BLaER1 (cell line): Measurements from ENCODE around the gene FOSB.
A peak's percentile ranks its signal among the peaks of the same experiment; 100 is the strongest.
"Not testable (repeated sequence)": the region's sequence is repeated elsewhere in the genome, so short reads cannot be mapped to it uniquely, and the experiment has no call there.

Experiments used
- H3K27ac ChIP-seq: shearing (Covaris generic); formaldehyde crosslinking; 2 replicates; pipeline ENCODE4 v1.8.1; 2022
- H3K27me3 ChIP-seq: shearing (Covaris generic); formaldehyde crosslinking; 2 replicates; pipeline ENCODE4 v1.8.1; 2022
- H3K36me3 ChIP-seq: shearing (Covaris generic); formaldehyde crosslinking; 2 replicates; pipeline ENCODE4 v1.8.1; 2022
- H3K4me1 ChIP-seq: shearing (Covaris generic); formaldehyde crosslinking; 2 replicates; pipeline ENCODE4 v1.8.1; 2022
- H3K4me2 ChIP-seq: shearing (Covaris generic); formaldehyde crosslinking; 2 replicates; pipeline ENCODE4 v1.8.1; 2022
- H3K4me3 ChIP-seq: shearing (Covaris generic); formaldehyde crosslinking; 2 replicates; pipeline ENCODE4 v1.8.1; 2022
- H3K9ac ChIP-seq: shearing (Covaris generic); formaldehyde crosslinking; 2 replicates; pipeline ENCODE4 v1.8.1; 2022
- H3K9me3 ChIP-seq: shearing (Covaris generic); formaldehyde crosslinking; 2 replicates; pipeline ENCODE4 v1.8.1; 2022
- H4K20me1 ChIP-seq: shearing (Covaris generic); formaldehyde crosslinking; 2 replicates; pipeline ENCODE4 v1.8.1; 2022
- Cebpa-rat ChIP-seq: shearing (Covaris generic); IDR thresholded peaks from 2 replicates; pipeline ENCODE4 v1.8.1; 2022

FOSB gene

GRCh38 chr19:45508861-45509691, 41.3 kb downstream of the FOSB start:
- Histone ChIP-seq H3K27ac (peak overlapping the region; percentile 27; the same call in 1 of the 2 replicates), H3K4me3 (peak overlapping the region; percentile 96), H3K36me3 (no peaks in the 10 kb centered on the region), H3K9ac (peak overlapping the region; percentile 88), H3K4me1 (peaks cover 63% of the 10 kb centered on the region), H3K27me3 (no peaks in the 10 kb centered on the region), H3K9me3 (no peaks in the 10 kb centered on the region), H4K20me1 (peaks cover 63% of the 10 kb centered on the region), H3K4me2 (peak overlapping the region; percentile 100)
- TF ChIP-seq Cebpa-rat, result no peak

GRCh38 chr19:45509692-45510015, 41.9 kb downstream of the FOSB start:
- no peak for TF ChIP-seq Cebpa-rat
- Histone ChIP-seq H4K20me1 (peaks cover 69% of the 10 kb centered on the region), H3K27me3 (no peaks in the 10 kb centered on the region), H3K27ac (no peak overlapping the region), H3K9ac (no peak overlapping the region), H3K4me3 (peak overlapping the region; percentile 96; the same call in 1 of the 2 replicates), H3K9me3 (no peaks in the 10 kb centered on the region), H3K4me2 (peak overlapping the region; percentile 100), H3K36me3 (no peaks in the 10 kb centered on the region), H3K4me1 (peaks cover 69% of the 10 kb centered on the region)

- H3K27ac ChIP-seq, H3K27me3 ChIP-seq, H3K9ac ChIP-seq, H3K4me3 ChIP-seq, H3K9me3 ChIP-seq, H3K36me3 ChIP-seq: not testable (repeated sequence)
- Histone ChIP-seq H3K4me2 (peak overlapping the region; percentile 100; the same call in 1 of the 2 replicates), H3K4me1 (peaks cover 76% of the 10 kb centered on the region), H4K20me1 (peaks cover 76% of the 10 kb centered on the region)
Measured at GRCh38 chr19:45510352-45510751, 42.6 kb downstream of the FOSB start.

- TF ChIP-seq Cebpa-rat, result no peak
- no peak overlapping the region for H3K4me3 ChIP-seq
- no peak overlapping the region for H3K9ac ChIP-seq
- peaks cover 76% of the 10 kb centered on the region for H3K4me1 ChIP-seq
- H3K9me3 ChIP-seq, result no peaks in the 10 kb centered on the region
- H3K27me3 ChIP-seq, result no peaks in the 10 kb centered on the region
- H4K20me1 ChIP-seq, result peaks cover 83% of the 10 kb centered on the region
- peak overlapping the region; percentile 59; the same call in 1 of the 2 replicates for H3K4me2 ChIP-seq
- no peaks in the 10 kb centered on the region for H3K36me3 ChIP-seq
- no peak overlapping the region for H3K27ac ChIP-seq
Measured at GRCh38 chr19:45511074-45511473, 43.3 kb downstream of the FOSB start.

GRCh38 chr19:45512881-45513483, 45.2 kb downstream of the FOSB start:
- Histone ChIP-seq H3K4me2 (peak overlapping the region; percentile 59), H4K20me1 (peaks cover 96% of the 10 kb centered on the region), H3K4me1 (peaks cover 89% of the 10 kb centered on the region)

GRCh38 chr19:45514376-45515051, 46.7 kb downstream of the FOSB start:
- Histone ChIP-seq H3K4me3 (no peak overlapping the region), H3K36me3 (peaks cover 21% of the 10 kb centered on the region), H3K9ac (no peak overlapping the region; the same call in 1 of the 2 replicates)

More at GRCh38 chr19:45512881-45513483, 45.2 kb downstream of the FOSB start:
- Histone ChIP-seq H3K9ac (no peak overlapping the region), H3K9me3 (no peaks in the 10 kb centered on the region), H3K27ac (no peak overlapping the region), H3K4me3 (no peak overlapping the region), H3K36me3 (peaks cover 5% of the 10 kb centered on the region), H3K27me3 (no peaks in the 10 kb centered on the region)
- no peak for TF ChIP-seq Cebpa-rat

GRCh38 chr19:45515081-45515624, 47.4 kb downstream of the FOSB start:
- Histone ChIP-seq H3K4me3 (no peak overlapping the region), H3K4me2 (peak overlapping the region; percentile 59), H3K27ac (peak overlapping the region; percentile 51; the same call in 1 of the 2 replicates), H4K20me1 (peaks cover 90% of the 10 kb centered on the region), H3K9ac (no peak overlapping the region), H3K4me1 (peaks cover 72% of the 10 kb centered on the region), H3K36me3 (peaks cover 26% of the 10 kb centered on the region), H3K27me3 (no peaks in the 10 kb centered on the region), H3K9me3 (no peaks in the 10 kb centered on the region)
- no peak for TF ChIP-seq Cebpa-rat

More at GRCh38 chr19:45514376-45515051, 46.7 kb downstream of the FOSB start:
- Histone ChIP-seq H3K27ac (peak overlapping the region; percentile 31; the same call in 1 of the 2 replicates), H4K20me1 (peaks cover 94% of the 10 kb centered on the region), H3K4me1 (peaks cover 78% of the 10 kb centered on the region), H3K4me2 (peak overlapping the region; percentile 59), H3K27me3 (no peaks in the 10 kb centered on the region), H3K9me3 (no peaks in the 10 kb centered on the region)
- TF ChIP-seq Cebpa-rat, result no peak

GRCh38 chr19:45515807-45516401, 48.1 kb downstream of the FOSB start:
- peak overlapping the region; percentile 44; the same call in 1 of the 2 replicates for H3K9ac ChIP-seq
- TF ChIP-seq Cebpa-rat, result no peak
- no peaks in the 10 kb centered on the region for H3K9me3 ChIP-seq
- H3K4me3 ChIP-seq, result no peak overlapping the region
- H3K27ac ChIP-seq, result peak overlapping the region; percentile 51
- peaks cover 34% of the 10 kb centered on the region for H3K36me3 ChIP-seq
- H3K4me2 ChIP-seq, result peak overlapping the region; percentile 59
- peaks cover 90% of the 10 kb centered on the region for H4K20me1 ChIP-seq
- peaks cover 66% of the 10 kb centered on the region for H3K4me1 ChIP-seq
- H3K27me3 ChIP-seq, result no peaks in the 10 kb centered on the region

GRCh38 chr19:45517238-45517637, 49.4 kb downstream of the FOSB start:
- H3K27me3 ChIP-seq, result no peaks in the 10 kb centered on the region
- H3K9me3 ChIP-seq, result no peaks in the 10 kb centered on the region
- H4K20me1 ChIP-seq, result peaks cover 82% of the 10 kb centered on the region
- TF ChIP-seq Cebpa-rat, result no peak
- H3K4me2 ChIP-seq, result no peak overlapping the region
- H3K27ac ChIP-seq, result no peak overlapping the region
- peaks cover 45% of the 10 kb centered on the region for H3K36me3 ChIP-seq
- H3K4me3 ChIP-seq, result no peak overlapping the region
- no peak overlapping the region for H3K9ac ChIP-seq
- peaks cover 54% of the 10 kb centered on the region for H3K4me1 ChIP-seq
